ENCODE data around the gene GALNT12.

Gene GALNT12

GRCh38 chr9:98801969-98802371 is 5.5 kb upstream of the GALNT12 start:
- no peak for DNase-seq
- TF ChIP-seq POLR2A (IDR thresholded peaks at IDR 0.05; ENCODE audit: low read length), result no peak
- no peak for TF ChIP-seq GATA1 (IDR thresholded peaks at IDR 0.05; ENCODE audit: low read depth, low read length)

DNA sequence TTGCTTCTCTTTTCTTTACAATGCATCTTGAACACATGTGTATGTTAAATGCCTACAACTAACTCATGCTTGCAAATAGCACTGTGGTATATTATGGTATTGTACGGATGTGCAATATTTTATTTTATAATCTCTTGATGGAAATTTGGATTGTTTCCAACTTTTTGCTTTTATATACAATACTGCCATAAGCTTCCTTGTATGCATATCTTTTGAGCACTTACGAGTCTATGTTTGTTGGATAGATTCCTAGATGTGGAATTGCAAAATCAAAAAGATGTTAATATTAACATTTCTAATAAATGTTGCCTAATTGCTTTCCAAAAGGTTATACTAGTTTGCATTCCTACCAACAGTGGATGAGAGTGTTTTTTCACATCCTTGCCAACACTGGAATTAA is 3.4 kb upstream of the GALNT12 start:
- no peak for DNase-seq
- TF ChIP-seq GATA1 (IDR thresholded peaks at IDR 0.05; ENCODE audit: low read depth, low read length) (no peak), POLR2A (IDR thresholded peaks at IDR 0.05; ENCODE audit: low read length) (no peak)

DNA sequence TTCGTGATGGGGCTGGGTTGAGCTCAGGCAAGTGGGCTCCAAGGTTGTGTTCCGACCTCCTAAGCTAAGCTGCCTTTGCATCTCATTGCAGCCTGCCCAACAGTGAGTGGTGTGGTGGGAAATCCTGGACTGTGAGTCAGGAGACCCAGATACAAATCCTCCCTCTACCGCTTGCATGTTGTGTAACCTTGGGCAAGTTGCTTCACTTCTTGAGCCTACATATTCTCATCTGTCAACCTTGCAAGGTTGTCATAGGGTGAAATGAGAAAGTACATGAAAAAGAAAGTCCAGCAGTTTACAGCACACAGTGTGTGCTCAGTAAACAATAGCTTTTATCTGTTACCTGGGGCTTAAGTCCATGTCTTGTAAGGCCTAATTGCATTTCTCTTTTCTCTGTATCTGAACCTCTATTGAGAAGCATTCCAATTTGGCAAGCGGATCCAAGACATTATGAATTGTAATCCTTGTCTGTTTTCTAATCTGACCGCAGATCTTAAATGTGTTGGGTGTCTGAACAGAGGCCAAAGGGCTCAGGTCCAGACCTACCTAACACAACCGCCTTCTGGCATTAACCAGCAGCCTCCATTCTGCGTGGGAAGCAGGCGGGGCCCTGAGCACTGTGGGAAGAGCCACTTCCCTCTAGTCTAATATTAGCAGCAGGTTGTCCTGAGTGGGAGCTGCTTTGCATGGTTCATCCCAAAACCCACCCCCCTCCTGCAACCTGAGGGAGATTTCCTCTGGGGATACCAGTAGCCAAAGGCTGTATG is 1.8 kb upstream of the GALNT12 start:
- TF ChIP-seq POLR2A (IDR thresholded peaks at IDR 0.05; ENCODE audit: low read length) (no peak), GATA1 (IDR thresholded peaks at IDR 0.05; ENCODE audit: low read depth, low read length) (no peak)
- no peak for DNase-seq

DNA sequence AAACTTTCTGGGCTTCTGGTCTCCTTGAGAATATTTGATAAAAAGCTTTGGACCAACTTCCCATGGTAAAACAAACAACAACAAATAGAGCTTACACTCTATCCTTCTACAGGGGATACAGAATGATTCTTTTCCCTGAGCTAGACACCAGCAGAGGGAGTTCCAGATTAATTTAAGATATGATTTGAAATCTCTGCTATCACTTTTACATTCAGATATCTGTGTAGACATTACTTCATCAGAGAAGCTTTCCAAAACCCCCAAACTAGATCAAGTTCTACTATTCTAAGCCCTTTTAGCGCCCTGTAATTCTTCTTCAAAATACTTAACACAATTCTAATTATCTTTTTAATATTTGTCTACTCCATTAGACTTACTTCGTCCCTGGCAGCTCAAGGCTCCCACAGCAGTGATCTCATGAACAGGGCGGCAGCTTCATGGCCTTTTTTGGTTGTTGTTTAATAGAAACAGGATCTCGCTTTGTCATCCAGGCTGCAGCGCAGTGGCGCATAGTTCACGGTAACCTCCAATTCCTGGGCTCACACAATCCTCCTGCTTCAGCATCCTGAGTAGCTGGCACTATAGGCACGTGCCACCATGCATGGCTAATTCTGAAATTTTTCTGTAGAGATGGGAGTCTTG is 955 bp upstream of the GALNT12 start:
- TF ChIP-seq GATA1 (IDR thresholded peaks at IDR 0.05; ENCODE audit: low read depth, low read length) (no peak), POLR2A (IDR thresholded peaks at IDR 0.05; ENCODE audit: low read length) (no peak)
- DNase-seq, result no peak

DNA sequence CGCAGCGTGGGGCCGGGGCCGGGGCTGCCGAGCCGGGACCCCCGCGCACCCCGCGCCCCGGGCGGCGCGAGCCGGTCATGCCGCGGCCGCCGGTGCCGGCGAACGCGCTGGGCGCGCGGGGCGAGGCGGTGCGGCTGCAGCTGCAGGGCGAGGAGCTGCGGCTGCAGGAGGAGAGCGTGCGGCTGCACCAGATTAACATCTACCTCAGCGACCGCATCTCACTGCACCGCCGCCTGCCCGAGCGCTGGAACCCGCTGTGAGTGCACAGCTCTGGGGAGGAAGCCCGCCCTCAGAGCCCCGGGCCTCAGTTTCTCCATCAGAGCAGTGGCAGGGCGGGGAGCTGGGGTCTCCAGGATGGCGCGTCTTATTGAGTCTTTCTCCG is 335 bp downstream of the GALNT12 start:
- no peak for DNase-seq
- TF ChIP-seq POLR2A (IDR thresholded peaks at IDR 0.05; ENCODE audit: low read length) (no peak), GATA1 (IDR thresholded peaks at IDR 0.05; ENCODE audit: low read depth, low read length) (no peak)

DNA sequence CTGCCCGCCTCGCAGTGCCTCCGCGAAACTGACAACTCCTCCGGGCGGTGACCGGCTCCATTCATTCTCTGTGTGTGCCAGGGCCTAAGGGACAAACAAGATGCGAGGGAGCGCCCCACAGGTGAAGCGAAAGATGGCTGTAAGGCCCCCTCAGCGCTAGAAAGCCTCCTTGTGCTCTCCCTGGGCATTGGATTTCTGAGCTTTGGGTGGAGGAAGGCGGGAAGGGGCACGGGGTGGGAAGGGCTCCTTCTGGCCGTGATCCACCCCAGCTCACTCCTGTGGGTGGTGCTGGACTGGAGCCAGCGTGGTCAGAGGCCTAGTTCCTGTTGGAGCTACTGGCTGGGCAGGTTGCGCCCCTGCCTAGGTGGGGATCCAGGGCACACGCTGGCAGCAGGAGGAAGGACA is 943 bp downstream of the GALNT12 start:
- no peak for DNase-seq
- TF ChIP-seq GATA1 (IDR thresholded peaks at IDR 0.05; ENCODE audit: low read depth, low read length) (no peak), POLR2A (IDR thresholded peaks at IDR 0.05; ENCODE audit: low read length) (no peak)

DNA sequence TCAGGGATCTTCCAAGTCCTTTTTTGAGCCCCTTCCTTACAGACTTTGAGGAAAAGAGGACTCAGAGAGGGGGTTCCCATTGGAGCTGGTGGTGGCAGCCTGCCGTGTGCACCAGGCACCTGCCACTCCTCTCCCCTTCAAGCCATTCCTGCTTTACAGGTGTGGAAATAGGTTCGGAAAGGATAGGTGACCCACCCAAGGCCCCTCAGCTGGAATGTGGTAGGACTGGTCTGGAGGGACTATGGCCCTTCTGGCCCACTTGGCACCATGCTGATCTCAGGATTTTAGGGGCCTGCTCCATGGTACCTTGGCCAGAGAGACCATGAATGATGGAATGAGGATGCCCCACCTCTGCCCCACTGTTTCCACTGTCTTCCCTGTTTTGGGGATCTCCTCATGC is 1.4 kb downstream of the GALNT12 start:
- TF ChIP-seq GATA1 (IDR thresholded peaks at IDR 0.05; ENCODE audit: low read depth, low read length), result no peak
- no peak for TF ChIP-seq POLR2A (IDR thresholded peaks at IDR 0.05; ENCODE audit: low read length)
- DNase-seq, result no peak

- TF ChIP-seq POLR2A (IDR thresholded peaks at IDR 0.05; ENCODE audit: low read length) (no peak), GATA1 (IDR thresholded peaks at IDR 0.05; ENCODE audit: low read depth, low read length) (no peak)
- DNase-seq, result no peak
These were observed 2.0 kb downstream of the GALNT12 start for GRCh38 chr9:98809311-98810101.

DNA sequence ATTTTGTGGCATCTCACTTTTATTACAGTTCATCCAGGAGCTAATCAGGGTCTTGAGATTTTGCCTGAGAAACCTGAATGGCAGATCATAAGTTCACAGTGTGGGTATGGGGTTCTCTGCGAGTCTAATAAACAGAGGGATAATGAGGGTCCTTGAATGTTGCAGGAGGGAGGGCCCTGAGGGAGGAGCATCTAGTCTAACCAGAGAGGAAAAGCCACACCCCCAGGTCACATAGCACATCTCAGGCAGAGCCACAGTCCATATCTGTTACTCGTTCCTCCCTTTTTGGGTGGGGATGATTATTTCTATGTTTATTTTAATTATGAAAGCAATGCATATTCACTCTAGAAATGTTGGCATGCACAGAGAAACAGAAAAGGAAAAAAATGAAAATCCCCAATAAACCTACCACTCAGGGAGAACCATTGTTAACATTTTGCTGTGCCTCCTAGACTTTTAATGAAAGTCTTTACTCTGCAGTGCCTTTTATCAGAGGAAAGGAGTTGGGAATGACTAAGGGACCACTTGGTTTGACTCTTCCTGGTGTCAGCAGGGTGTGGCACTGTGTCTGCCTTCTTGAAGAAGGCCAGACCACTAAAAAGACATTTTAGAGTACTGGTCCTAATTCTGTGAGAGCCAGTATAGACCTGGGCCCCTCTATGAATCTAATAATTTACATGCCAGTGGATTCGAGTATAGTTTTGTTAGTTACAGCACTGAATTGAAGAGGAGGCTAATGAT is 2.8 kb downstream of the GALNT12 start:
- DNase-seq, result no peak
- no peak for TF ChIP-seq POLR2A (IDR thresholded peaks at IDR 0.05; ENCODE audit: low read length)
- no peak for TF ChIP-seq GATA1 (IDR thresholded peaks at IDR 0.05; ENCODE audit: low read depth, low read length)

DNA sequence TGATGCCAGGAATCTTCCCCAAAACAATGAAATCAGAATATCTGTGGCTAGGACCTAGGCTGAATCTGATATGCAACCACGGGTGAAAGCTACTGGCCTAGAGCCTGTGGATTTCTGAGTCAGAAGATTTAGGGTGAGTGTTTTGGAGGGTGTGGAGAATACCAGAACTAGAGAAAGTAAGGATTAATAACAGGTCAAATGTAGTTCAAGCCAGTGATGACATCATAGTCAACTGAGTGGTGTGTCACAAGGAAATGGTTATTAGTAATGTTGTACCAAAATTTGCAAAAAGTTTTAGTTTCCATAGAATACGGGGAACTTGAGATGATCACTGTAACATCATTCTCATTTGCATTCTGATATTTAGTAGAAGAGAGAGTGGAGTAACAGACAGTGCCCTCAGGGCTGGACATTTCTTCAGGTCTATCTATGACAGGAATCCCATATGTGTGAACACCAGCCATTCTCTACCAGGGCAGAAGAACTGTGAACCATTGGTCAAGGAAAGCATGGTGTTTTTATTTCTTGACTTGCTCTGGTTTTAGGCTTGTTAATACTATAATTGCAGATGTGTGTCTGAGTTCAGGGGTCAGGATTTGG is 3.7 kb downstream of the GALNT12 start:
- TF ChIP-seq POLR2A (IDR thresholded peaks at IDR 0.05; ENCODE audit: low read length), result no peak
- TF ChIP-seq GATA1 (IDR thresholded peaks at IDR 0.05; ENCODE audit: low read depth, low read length), result no peak
- no peak for DNase-seq

GRCh38 chr9:98815391-98815951 is 8.0 kb downstream of the GALNT12 start:
- no peak for TF ChIP-seq GATA1 (IDR thresholded peaks at IDR 0.05; ENCODE audit: low read depth, low read length)
- no peak for TF ChIP-seq POLR2A (IDR thresholded peaks at IDR 0.05; ENCODE audit: low read length)
- DNase-seq, result no peak

DNA sequence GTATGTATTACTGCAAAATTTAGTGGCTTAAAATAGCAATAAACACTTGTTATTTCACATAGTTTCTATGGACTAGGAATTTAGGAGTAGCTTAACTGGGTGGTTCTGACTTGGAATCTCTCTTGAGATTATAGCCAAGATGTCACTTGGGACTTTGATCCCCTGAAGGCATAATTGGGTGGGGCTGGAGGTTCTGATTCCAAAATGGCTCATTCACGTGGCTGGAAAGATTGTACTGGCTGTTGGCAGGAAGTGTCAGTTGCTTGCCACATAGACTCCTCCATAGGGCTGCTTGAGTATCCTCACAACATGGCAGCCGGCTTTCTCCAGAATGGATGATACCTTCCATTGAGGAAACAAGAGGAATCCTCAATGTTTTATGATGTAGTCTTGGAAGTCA is 11.3 kb downstream of the GALNT12 start:
- TF ChIP-seq POLR2A (IDR thresholded peaks at IDR 0.05; ENCODE audit: low read length) (no peak), GATA1 (IDR thresholded peaks at IDR 0.05; ENCODE audit: low read depth, low read length) (no peak)
- no peak for DNase-seq

GRCh38 chr9:98819231-98819630 is 11.8 kb downstream of the GALNT12 start:
- TF ChIP-seq GATA1 (IDR thresholded peaks at IDR 0.05; ENCODE audit: low read depth, low read length) (no peak), POLR2A (IDR thresholded peaks at IDR 0.05; ENCODE audit: low read length) (no peak)
- DNase-seq, result no peak
